ENCODE data around the gene MYLK.

MYLK gene

GRCh38 chr3:123590685-123591450, 293.3 kb downstream of the MYLK start:
- no peak for DNase-seq (ENCODE audit: low spot score)

DNA sequence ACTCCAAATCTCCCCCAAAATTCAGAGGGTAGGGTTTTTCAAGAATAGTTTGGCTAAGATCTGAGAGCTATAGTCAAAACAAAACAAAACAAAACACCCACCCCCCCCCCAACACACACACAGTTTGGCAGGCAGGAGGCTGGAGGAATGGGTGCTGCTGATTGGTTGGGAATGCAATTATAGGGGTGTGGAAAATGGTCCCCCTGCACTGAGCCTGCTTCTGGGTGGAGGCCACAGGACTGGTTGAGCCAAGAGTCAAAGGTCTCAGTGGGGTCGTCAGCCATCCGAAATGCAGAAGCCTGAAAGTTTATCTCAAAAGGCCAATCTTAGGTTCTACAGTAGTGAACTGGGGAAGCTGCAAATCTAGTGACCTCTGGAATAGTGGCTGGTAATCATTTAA, 296.7 kb downstream of the MYLK start:
- no peak for DNase-seq (ENCODE audit: low spot score)

GRCh38 chr3:123586968-123587367, 297.2 kb downstream of the MYLK start:
- no peak for DNase-seq (ENCODE audit: low spot score)

DNA sequence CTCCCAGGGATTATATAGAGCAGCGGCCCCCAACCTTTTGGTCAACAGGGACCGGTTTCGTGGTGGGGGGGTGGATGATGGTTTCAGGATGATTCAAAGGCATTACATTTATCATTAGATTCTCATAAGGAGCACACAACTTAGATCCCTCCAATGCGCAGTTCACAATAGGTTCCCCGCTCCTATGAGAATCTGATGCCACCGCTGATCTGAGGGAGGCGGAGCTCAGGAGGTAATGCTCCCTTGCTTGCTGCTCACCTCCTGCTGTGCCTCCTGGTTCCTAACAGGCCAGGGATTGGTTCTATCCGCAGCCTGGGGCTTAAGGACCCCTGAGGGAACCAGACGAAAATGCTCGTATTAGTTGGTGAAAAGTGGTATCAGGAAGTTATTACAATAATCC, 298.0 kb downstream of the MYLK start:
- no peak for DNase-seq (ENCODE audit: low spot score)

DNA sequence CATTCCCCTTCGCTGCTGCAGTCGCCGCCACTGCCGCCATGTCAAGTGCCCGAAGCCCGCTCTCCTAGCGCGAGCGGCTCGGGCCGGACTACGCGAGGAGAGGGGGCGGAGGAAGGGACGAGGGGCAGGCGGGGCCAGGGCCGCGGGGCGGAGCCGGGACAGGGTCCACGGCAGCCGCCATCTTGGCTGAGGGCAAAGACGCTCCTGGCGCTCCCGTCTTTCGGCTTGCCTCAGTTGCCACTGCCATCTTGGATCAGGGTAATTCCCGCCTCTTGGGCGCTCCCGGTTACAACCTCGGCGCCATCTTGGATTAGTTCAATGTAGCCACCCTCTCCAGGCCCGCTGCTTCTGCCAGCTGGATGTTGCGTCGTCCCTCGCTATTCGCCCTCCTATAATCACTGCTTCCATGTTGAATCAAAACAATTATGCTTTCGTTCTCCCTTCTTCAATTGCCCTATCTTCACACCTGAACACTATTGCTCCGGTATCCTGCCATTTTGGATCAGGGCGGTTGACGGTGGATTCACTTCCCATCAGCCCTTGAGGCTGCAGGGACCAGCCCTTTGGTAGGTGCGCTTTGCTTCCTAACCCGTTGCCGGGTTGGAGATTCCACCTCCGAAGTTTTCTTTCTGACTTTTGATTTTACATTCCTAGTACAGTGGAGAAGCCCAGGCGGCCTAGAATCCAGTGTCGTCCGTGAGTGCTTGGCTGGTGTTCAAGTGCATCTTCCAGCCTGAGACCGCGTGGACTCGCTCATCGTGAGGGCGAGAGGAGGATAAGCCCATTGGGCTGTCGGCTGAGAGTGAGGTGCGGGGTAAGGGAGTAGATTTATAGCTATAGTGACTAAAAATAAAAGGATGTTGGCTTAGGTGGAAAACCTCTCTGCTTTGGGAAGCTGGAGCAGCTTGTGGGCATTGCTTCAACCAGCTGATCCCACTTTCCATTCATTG, 298.9 kb downstream of the MYLK start, which contains the start of gene HACD2:
HACD2 (minus strand) TSS at position 66 of the 950 bp plus-strand sequence; CDS start at position 40, 26 bp downstream.
- peak; percentile 99 for DNase-seq (ENCODE audit: low spot score)

- DNase-seq (ENCODE audit: low spot score), result peak; percentile 42
These were observed 299.7 kb downstream of the MYLK start for GRCh38 chr3:123584284-123584987.

GRCh38 chr3:123583561-123583960, 300.6 kb downstream of the MYLK start:
- DNase-seq (ENCODE audit: low spot score), result no peak

- no peak for DNase-seq (ENCODE audit: low spot score)
These were observed 301.8 kb downstream of the MYLK start for GRCh38 chr3:123582315-123582714.

- DNase-seq (ENCODE audit: low spot score), result no peak
These were observed 308.0 kb downstream of the MYLK start for GRCh38 chr3:123576122-123576521.

DNA sequence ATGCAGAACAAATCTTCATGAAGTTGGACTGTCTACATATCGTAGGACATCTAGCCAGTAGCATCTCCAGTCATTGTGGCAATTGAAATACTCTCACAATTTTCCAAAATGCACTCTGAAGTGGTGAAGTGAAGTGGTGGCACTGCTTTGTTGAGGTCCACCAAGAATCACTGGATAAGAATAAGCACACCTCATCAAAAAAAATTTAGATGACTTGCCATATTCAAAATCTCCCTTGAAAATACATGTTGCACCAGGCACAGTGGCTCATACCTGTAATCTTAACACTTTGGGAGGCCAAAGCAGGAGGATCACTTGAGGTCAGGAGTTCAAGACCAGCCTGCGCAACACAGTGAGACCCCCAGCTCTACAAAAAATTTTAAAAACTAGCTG, 312.2 kb downstream of the MYLK start:
- no peak for DNase-seq (ENCODE audit: low spot score)

DNA sequence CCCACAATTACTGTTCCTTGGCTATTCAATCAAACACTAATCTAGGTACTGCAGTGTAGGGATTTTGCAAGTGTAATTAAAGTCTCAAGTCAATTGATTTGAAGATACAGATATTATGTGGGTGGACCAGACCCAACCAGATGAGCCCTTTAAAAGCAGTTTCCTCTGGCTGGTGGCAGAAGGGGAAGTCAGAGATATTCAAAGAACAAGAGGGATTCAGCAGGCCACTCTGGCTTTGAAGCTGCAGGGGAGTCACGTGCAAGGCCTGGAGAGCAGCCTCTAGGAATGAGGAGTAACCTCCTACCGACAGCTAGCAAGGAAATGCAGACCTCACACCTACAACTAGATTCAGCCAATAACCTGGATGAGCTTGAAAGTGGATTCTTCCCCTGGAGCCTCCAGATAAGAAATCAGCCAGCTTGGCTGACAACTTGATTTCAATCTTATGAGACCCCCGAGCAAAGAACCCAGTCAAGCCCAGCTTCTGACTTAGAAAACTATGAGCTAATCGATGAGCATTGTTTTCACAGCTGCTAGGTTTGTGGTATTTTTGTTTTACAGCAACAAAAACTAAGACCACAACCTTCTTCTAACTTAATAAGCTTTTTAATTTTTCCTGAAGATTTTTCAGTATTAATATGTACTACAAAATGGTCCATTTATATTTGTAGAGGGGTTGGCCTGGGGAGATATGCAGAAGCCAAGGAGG, 312.7 kb downstream of the MYLK start:
- DNase-seq (ENCODE audit: low spot score), result peak; percentile 42

DNA sequence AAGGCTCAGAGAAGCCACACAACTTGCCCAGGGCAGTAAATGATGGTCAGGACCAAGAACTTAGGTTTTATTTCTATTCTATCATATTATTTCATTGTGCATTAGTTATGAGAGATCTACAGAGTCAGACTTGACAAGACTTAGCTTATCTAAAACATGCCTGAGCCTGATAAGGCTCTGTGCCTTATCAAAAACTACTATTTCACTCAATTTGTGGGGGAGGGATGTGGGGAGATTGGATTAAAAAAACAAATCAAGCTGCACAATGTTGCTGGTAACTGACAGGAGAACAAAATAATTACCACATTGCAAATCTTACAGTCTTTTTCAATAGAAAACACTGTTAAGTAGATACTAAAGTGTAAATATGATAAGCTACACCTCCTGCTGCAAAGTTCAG, 315.3 kb downstream of the MYLK start:
- DNase-seq (ENCODE audit: low spot score), result no peak

GRCh38 chr3:123568034-123568433, 316.1 kb downstream of the MYLK start:
- peak; percentile 91 for DNase-seq (ENCODE audit: low spot score)

DNA sequence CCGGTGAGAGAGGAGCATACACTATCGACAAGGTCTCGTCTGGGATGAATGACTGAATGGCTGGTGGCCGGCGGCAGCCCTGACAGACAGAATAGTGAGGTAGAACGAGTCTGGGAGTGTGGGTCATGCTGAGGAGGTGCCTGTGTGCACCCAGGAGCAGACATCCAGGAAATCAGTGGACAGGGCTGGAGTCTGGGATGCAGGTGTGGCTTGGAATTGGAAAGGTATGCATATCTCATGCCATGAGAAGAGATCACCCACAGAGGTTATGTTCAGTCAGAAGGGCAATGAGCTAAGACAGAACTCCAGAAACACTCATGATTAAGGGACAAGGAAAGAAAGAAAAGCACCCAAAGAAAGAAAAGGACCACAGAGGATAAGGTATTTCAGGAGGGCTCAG, 320.1 kb downstream of the MYLK start:
- DNase-seq (ENCODE audit: low spot score), result no peak

DNA sequence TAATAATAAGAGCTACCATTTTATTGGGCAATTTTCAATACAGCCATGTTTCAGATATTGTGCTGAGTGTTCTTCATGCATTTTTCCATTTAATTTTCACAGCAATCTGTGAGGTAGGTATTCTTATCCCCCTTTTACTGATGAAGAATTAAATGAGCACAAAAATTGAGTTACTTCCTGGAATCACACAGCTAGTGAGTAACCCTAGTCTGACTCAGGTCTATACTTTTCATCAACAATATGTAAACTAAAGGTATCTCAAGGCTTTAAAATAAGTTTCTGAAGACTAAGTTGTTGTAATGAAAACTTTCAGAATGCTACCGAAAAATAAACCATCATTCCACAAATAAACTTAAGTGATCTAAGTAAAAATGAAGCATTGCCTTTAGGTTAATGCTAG, 321.6 kb downstream of the MYLK start:
- DNase-seq (ENCODE audit: low spot score), result no peak

GRCh38 chr3:123561188-123561587, 322.9 kb downstream of the MYLK start:
- DNase-seq (ENCODE audit: low spot score), result no peak
